ENCODE data around the gene CADPS. TPM values are rescaled to one million over a fixed set of nuclear protein-coding genes. Genes with fewer than 3 reads are reported as not detected.

CADPS gene
- total and polyA plus RNA-seq, 4 donors = 0.13 to 0.99 (median 0.75) TPM; not detected in 1

DNA sequence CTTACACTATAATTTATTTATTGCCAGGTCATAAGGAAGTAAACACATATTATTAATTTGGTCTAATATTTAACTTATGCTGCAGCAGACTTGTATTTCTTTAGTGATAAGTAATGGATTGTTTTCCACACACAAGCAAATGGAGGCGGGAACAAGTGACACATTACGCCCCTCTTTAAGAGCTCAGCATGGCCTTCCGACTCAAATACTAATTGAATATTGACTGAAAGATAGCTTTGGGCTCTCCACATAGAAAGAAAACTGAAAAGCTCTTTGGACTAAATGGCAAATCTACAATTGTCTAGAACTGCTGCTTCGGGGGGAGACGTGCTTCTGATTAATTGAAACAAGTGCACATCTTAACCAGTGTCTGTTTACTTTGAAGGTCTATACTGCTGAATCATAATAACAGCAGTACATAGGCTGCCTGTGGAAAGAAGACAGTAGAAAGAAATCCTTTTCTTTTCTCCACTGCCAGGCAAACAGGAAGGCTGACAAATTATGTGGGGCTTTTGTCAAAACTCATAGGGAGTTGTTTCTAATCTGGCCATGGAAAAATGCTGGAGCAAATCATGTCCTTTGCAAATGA is 15.9 kb downstream of the CADPS start:
- ATAC-seq (ENCODE audit: low FRiP score) (no peak), DNase-seq (no peak)
- H3K4me1 ChIP-seq (ENCODE audit: control insufficient read depth in 1 of 2, insufficient read depth in 2 of 2, low read length in 2 of 2) = no peaks in the 10 kb centered on the region
- H3K27ac ChIP-seq (ENCODE audit: low read depth in 1 of 2, low read length in 2 of 2) = no peak overlapping the region
- intact Hi-C loops (cut with DNase I) = no loop called here
- H3K4me3 ChIP-seq (ENCODE audit: low read length in 2 of 2) = no peak overlapping the region
- H3K27me3 ChIP-seq (ENCODE audit: control insufficient read depth in 1 of 2, insufficient read depth in 2 of 2, low read length in 1 of 2) = no peaks in the 10 kb centered on the region
- H3K9me3 ChIP-seq (ENCODE audit: control insufficient read depth, low read length) = no peaks in the 10 kb centered on the region
- WGBS, 2 donors = 79 to 80% methylated on average over 5 of the region's 5 CpGs
- H3K36me3 ChIP-seq (ENCODE audit: control insufficient read depth in 1 of 2, insufficient read depth in 2 of 2, low read length in 1 of 2) = no peaks in the 10 kb centered on the region

DNA sequence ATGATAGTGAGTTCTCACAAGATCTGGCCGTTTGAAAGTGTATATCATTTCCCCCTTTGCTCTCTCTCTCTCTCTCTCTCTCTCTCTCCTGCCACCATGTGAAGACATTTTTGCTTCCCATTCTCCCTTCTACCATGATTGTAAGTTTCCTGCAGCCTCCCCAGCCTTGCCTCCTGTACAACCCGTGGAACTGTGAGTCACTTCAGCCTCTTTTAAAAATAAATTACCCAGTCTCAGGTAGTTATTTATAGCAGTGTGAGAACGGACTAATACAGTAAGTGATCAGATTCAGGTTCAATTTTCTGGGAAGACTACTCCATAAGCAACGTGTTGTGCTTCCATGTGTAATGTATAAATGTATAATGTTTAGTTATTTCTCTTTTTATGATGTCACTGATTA is 29.2 kb downstream of the CADPS start:
- no peaks in the 10 kb centered on the region for H3K9me3 ChIP-seq (ENCODE audit: control insufficient read depth, low read length)
- H3K27ac ChIP-seq (ENCODE audit: low read depth in 1 of 2, low read length in 2 of 2) = no peak overlapping the region
- 36 to 41% methylated on average over 4 of the region's 4 CpGs for WGBS, 2 donors
- intact Hi-C loops (cut with DNase I) = no loop called here
- no peaks in the 10 kb centered on the region for H3K36me3 ChIP-seq (ENCODE audit: control insufficient read depth in 1 of 2, insufficient read depth in 2 of 2, low read length in 1 of 2)
- ATAC-seq (ENCODE audit: low FRiP score) (no peak), DNase-seq (no peak)
- H3K4me1 ChIP-seq (ENCODE audit: control insufficient read depth in 1 of 2, insufficient read depth in 2 of 2, low read length in 2 of 2) = no peaks in the 10 kb centered on the region
- H3K27me3 ChIP-seq (ENCODE audit: control insufficient read depth in 1 of 2, insufficient read depth in 2 of 2, low read length in 1 of 2) = no peaks in the 10 kb centered on the region
- H3K4me3 ChIP-seq (ENCODE audit: low read length in 2 of 2) = no peak overlapping the region

- 29 to 48% methylated on average over 1 of the region's 1 CpG for WGBS, 2 donors
Observed at GRCh38 chr3:62843508-62843907, 31.7 kb downstream of the CADPS start.

DNA sequence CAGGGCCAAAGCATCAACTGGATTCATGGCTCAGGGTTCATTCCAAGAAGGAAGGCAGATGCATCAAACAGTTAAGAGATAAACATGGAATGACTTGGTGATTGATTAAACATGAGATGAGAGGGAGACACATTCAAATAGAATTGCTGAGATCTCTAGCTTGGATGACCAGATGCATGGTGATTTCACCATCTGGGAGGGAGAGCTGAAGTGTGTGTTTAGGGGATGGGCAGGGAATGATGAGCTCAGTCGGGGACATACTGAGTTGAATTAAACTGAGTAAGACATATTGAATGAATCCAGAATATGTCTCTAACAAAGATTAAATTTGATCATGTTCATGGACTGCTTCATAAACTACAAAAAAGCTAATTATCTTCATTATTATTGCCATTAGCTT is 35.5 kb downstream of the CADPS start:
- Histone ChIP-seq H3K36me3 (ENCODE audit: control insufficient read depth in 1 of 2, insufficient read depth in 2 of 2, low read length in 1 of 2) (no peaks in the 10 kb centered on the region), H3K27me3 (ENCODE audit: control insufficient read depth in 1 of 2, insufficient read depth in 2 of 2, low read length in 1 of 2) (no peaks in the 10 kb centered on the region), H3K9me3 (ENCODE audit: control insufficient read depth, low read length) (peaks cover 2% of the 10 kb centered on the region), H3K4me3 (ENCODE audit: low read length in 2 of 2) (no peak overlapping the region), H3K27ac (ENCODE audit: low read depth in 1 of 2, low read length in 2 of 2) (no peak overlapping the region), H3K4me1 (ENCODE audit: control insufficient read depth in 1 of 2, insufficient read depth in 2 of 2, low read length in 2 of 2) (no peaks in the 10 kb centered on the region)
- 87 to 91% methylated on average over 1 of the region's 1 CpG for WGBS, 2 donors
- no peak for ATAC-seq (ENCODE audit: low FRiP score)
- DNase-seq = no peak
- intact Hi-C loops (cut with DNase I) = no loop called here

More at GRCh38 chr3:62843508-62843907, 31.7 kb downstream of the CADPS start:
- intact Hi-C loops (cut with DNase I) = no loop called here
- Histone ChIP-seq H3K27me3 (ENCODE audit: control insufficient read depth in 1 of 2, insufficient read depth in 2 of 2, low read length in 1 of 2) (no peaks in the 10 kb centered on the region), H3K36me3 (ENCODE audit: control insufficient read depth in 1 of 2, insufficient read depth in 2 of 2, low read length in 1 of 2) (no peaks in the 10 kb centered on the region), H3K9me3 (ENCODE audit: control insufficient read depth, low read length) (peaks cover 2% of the 10 kb centered on the region), H3K4me1 (ENCODE audit: control insufficient read depth in 1 of 2, insufficient read depth in 2 of 2, low read length in 2 of 2) (no peaks in the 10 kb centered on the region), H3K4me3 (ENCODE audit: low read length in 2 of 2) (no peak overlapping the region), H3K27ac (ENCODE audit: low read depth in 1 of 2, low read length in 2 of 2) (no peak overlapping the region)
- no peak for ATAC-seq (ENCODE audit: low FRiP score)
- no peak for DNase-seq

- Histone ChIP-seq H3K4me1 (ENCODE audit: control insufficient read depth in 1 of 2, insufficient read depth in 2 of 2, low read length in 2 of 2) (no peaks in the 10 kb centered on the region), H3K27ac (ENCODE audit: low read depth in 1 of 2, low read length in 2 of 2) (no peak overlapping the region), H3K4me3 (ENCODE audit: low read length in 2 of 2) (no peak overlapping the region), H3K27me3 (ENCODE audit: control insufficient read depth in 1 of 2, insufficient read depth in 2 of 2, low read length in 1 of 2) (no peaks in the 10 kb centered on the region), H3K9me3 (ENCODE audit: control insufficient read depth, low read length) (peaks cover 2% of the 10 kb centered on the region), H3K36me3 (ENCODE audit: control insufficient read depth in 1 of 2, insufficient read depth in 2 of 2, low read length in 1 of 2) (no peaks in the 10 kb centered on the region)
- DNase-seq (no peak), ATAC-seq (ENCODE audit: low FRiP score) (no peak)
- intact Hi-C loops (cut with DNase I) = no loop called here
- WGBS, 2 donors = 73 to 80% methylated on average over 6 of the region's 6 CpGs
Observed at GRCh38 chr3:62837145-62837787, 38.0 kb downstream of the CADPS start.

DNA sequence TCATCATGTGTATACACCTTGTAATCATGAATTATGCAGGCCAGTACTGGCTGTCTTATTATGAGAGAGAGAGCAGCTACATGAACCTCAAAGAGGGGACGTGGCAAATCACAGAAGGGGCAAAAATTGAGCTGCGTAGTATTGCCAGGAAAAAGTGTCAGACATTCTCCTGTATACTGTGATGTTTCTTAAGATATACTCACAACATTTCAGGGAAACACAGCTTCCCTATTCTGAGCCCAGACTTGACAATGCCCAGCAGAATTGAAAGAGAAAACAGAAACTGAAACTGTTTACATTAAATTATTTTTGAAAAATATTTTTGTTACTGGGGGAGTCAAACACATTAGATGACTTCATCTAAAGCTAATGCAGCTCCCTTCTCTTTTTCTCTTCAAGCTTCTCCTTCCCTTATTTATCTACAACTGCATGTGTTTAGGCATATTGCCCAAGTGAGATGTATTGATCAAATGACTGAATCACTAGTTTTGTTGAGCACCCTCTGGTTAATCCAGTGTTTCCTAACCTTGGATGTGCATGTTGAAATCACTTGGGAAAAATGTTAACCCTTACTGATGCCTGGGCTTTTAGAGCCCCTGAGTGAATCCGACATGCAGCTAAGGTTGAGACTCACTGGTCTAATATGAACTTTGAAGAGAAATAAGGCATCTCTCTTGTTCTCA is 39.5 kb downstream of the CADPS start:
- intact Hi-C loops (cut with DNase I) = no loop called here
- no peaks in the 10 kb centered on the region for H3K4me1 ChIP-seq (ENCODE audit: control insufficient read depth in 1 of 2, insufficient read depth in 2 of 2, low read length in 2 of 2)
- no peak overlapping the region for H3K27ac ChIP-seq (ENCODE audit: low read depth in 1 of 2, low read length in 2 of 2)
- H3K9me3 ChIP-seq (ENCODE audit: control insufficient read depth, low read length) = peaks cover 2% of the 10 kb centered on the region
- 52 to 60% methylated on average over 3 of the region's 3 CpGs for WGBS, 2 donors
- ATAC-seq (ENCODE audit: low FRiP score) = no peak
- no peak overlapping the region for H3K4me3 ChIP-seq (ENCODE audit: low read length in 2 of 2)
- H3K27me3 ChIP-seq (ENCODE audit: control insufficient read depth in 1 of 2, insufficient read depth in 2 of 2, low read length in 1 of 2) = no peaks in the 10 kb centered on the region
- H3K36me3 ChIP-seq (ENCODE audit: control insufficient read depth in 1 of 2, insufficient read depth in 2 of 2, low read length in 1 of 2) = no peaks in the 10 kb centered on the region
- no peak for DNase-seq

DNA sequence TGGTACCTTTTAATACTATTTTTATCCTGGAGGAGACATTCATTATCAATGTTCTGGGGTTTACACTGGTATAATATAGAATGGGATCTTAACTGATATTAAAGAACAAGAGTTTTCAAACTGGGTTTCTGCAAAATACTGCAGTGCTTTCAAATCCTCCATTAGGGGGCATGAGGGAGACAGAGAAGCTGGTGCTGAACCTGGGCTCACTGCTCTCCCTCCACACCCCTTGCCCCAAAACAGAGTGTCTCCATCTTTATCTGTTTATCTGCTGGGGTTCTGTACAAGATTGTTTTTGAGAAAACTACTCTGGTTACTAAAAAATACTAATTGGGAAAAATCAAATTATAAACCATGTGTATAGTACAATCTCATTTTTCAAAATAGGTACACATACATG is 41.7 kb downstream of the CADPS start:
- Histone ChIP-seq H3K36me3 (ENCODE audit: control insufficient read depth in 1 of 2, insufficient read depth in 2 of 2, low read length in 1 of 2) (no peaks in the 10 kb centered on the region), H3K27ac (ENCODE audit: low read depth in 1 of 2, low read length in 2 of 2) (no peak overlapping the region), H3K9me3 (ENCODE audit: control insufficient read depth, low read length) (no peaks in the 10 kb centered on the region), H3K27me3 (ENCODE audit: control insufficient read depth in 1 of 2, insufficient read depth in 2 of 2, low read length in 1 of 2) (no peaks in the 10 kb centered on the region), H3K4me3 (ENCODE audit: low read length in 2 of 2) (no peak overlapping the region), H3K4me1 (ENCODE audit: control insufficient read depth in 1 of 2, insufficient read depth in 2 of 2, low read length in 2 of 2) (no peaks in the 10 kb centered on the region)
- DNase-seq (no peak), ATAC-seq (ENCODE audit: low FRiP score) (no peak)
- intact Hi-C loops (cut with DNase I) = no loop called here

- Histone ChIP-seq H3K27ac (ENCODE audit: low read depth in 1 of 2, low read length in 2 of 2) (no peak overlapping the region), H3K9me3 (ENCODE audit: control insufficient read depth, low read length) (no peaks in the 10 kb centered on the region), H3K36me3 (ENCODE audit: control insufficient read depth in 1 of 2, insufficient read depth in 2 of 2, low read length in 1 of 2) (no peaks in the 10 kb centered on the region), H3K27me3 (ENCODE audit: control insufficient read depth in 1 of 2, insufficient read depth in 2 of 2, low read length in 1 of 2) (no peaks in the 10 kb centered on the region), H3K4me1 (ENCODE audit: control insufficient read depth in 1 of 2, insufficient read depth in 2 of 2, low read length in 2 of 2) (no peaks in the 10 kb centered on the region), H3K4me3 (ENCODE audit: low read length in 2 of 2) (no peak overlapping the region)
- intact Hi-C loops (cut with DNase I) = no loop called here
- ATAC-seq (ENCODE audit: low FRiP score) (no peak), DNase-seq (no peak)
- whole genome bisulfite sequencing, 2 donors = 55 to 60% methylated on average over 7 of the region's 7 CpGs
Observed at GRCh38 chr3:62832553-62832952, 42.7 kb downstream of the CADPS start.

Measured in aorta (tissue), 5 donors.